ENCODE data around the gene CEACAM8.

Gene CEACAM8

DNA sequence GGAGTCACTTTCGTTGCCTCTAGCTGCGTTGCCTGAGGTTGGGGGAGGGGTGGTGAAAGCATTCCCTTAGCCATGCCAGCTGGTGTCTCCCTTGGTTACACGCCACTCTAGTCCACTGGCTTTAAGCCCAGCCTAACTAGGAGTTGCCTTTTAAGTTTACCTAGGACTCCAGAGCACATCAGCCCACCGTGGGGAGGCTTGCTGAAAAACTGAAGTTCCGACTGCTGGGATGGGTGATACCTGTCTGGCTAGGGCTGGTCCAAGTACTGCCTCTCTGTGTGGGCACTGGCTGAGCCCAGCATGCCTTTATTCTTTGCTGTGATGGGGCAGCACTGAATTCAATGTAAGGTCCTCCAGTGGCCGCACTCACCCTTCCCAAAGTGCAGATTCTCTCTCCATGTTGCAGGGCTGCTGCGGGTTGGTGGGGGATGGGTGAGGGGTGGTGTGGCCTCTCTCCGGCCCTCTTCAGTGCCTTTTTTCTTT lies 54.6 kb downstream of the CEACAM8 start:
- TF ChIP-seq, protein P1, sequence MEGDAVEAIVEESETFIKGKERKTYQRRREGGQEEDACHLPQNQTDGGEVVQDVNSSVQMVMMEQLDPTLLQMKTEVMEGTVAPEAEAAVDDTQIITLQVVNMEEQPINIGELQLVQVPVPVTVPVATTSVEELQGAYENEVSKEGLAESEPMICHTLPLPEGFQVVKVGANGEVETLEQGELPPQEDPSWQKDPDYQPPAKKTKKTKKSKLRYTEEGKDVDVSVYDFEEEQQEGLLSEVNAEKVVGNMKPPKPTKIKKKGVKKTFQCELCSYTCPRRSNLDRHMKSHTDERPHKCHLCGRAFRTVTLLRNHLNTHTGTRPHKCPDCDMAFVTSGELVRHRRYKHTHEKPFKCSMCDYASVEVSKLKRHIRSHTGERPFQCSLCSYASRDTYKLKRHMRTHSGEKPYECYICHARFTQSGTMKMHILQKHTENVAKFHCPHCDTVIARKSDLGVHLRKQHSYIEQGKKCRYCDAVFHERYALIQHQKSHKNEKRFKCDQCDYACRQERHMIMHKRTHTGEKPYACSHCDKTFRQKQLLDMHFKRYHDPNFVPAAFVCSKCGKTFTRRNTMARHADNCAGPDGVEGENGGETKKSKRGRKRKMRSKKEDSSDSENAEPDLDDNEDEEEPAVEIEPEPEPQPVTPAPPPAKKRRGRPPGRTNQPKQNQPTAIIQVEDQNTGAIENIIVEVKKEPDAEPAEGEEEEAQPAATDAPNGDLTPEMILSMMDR (IDR thresholded peaks at IDR 0.05): no peak

DNA sequence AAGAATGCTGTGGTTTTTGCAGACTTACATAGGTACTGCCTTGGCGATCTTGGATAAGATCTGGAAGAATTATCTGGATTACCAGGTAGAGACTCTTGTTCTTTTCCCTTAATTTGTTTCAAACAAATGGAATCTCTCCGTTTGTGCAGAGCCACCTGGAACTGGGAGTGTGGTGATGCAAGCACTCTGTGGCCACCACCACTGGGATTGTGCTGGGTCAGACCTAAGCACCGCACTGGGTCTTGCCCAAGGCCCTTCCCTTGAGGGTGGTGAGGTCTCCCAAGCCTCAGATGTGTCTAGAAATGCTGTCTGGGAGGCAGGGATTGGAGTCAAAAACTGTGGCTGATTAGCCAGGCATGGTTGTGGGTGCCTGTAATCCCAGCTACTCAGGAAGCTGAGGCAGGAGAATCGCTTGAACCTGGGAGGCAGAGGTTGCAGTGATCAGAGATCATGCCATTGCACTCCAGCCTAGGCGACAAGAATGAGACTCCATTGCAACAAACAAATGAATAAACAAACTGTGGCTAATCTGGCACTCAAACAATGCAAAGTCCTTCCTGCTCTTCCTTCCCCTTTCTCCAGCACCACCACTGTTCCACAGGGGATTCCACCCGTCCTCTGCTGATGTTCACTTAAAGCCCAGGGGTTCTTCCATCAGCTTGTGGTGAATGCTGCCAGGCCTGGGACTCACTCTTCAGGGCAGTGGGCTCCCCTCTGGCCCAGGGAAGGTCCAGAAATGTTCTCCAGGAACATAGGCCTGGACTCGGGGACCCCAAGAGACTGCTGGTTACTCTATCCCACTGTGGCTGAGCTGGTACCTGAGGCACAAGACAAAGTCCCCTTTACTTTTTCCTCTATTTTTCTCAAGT lies 55.6 kb downstream of the CEACAM8 start:
- TF ChIP-seq, protein P1 (IDR thresholded peaks at IDR 0.05): no peak

DNA sequence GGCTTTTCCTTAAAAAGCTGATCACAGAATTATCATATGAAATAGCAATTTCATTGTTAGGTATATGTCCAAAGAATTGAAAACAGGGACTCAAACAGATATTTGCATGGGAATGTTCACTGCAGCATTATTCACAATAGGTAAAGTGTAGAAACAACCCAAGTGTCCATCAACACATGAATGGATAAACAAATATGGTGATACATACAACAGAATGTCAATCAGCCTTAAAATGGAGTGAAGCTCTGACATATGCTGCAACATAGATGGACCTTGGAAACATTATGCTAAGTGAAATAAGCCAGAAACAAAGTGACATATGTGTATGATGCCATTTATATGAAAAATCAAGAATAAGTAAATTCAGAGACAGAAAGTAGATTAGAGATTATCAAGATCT lies 60.3 kb downstream of the CEACAM8 start:
- TF ChIP-seq, protein P1 (IDR thresholded peaks at IDR 0.05): no peak

DNA sequence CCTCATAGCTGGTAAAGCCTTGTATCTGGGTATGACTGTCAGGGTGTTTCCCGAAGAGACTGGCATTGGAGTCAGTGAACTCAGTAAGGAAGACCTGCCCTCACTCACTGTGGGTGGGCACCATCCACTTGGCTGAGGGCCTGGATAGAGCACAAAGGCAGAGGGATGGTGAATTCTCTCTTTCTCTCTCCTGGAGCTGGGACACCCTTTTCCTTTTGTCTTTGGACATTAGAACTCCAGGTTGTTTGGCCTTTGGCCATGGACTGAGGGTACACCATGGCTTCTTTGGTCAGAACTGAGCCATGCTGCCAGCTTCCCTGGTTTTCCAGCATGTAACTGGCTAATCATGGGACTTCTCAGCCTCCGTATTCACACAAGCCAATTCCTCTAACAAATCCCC lies 61.8 kb downstream of the CEACAM8 start:
- TF ChIP-seq, protein P1 (IDR thresholded peaks at IDR 0.05): no peak

DNA sequence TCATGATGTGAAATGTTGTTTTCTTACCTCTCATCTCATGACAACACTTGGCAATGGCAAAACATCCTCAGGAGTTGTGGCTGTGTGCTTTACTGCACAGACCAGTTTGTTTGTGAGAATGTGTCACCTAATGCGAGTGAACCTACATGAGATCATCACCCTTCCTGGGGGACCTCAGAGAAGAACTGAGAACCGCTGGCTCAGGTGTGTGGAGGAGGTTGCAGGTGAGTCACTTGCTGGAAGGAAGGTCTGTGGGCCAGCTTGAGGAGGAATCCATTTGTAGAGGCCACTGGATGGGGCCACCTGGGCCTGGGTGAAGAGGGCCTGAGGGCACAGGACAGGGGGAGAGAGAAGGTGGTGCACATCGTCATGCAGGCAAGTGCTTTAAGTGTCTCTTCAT lies 63.4 kb downstream of the CEACAM8 start:
- TF ChIP-seq, protein P1 (IDR thresholded peaks at IDR 0.05): no peak

Measured in LNCAP (cell line).